Heart left ventricle (tissue), 13 donors: Measurements from ENCODE around the gene ASB1.

Experiments used
- CTCF ChIP-seq, 12 donors: fragments of 200-600 bp; sonication (generic) in 4 of 12; IDR thresholded peaks; one replicate each; pipeline versions ENCODE4 v1.5.0 to v1.8.0; 2018 to 2022; ENCODE audit warnings: antibody characterized with exemption in 12 of 12, mild to moderate bottlenecking in 5 of 12
- POLR2A ChIP-seq, 2 donors: fragments of 450-650 bp; IDR thresholded peaks; one replicate each; pipeline ENCODE4 v1.6.1; 2017; ENCODE audit warnings: antibody characterized with exemption in 2 of 2, mild to moderate bottlenecking in 2 of 2, moderate library complexity in 2 of 2
- donor health status: ischemic (EF 13 %, LVEDD 7.1; RV severe dilation, severe dysfunction).
- donor health status: DM: no; HTN: yes; CAD: no.
- donor health status: DM: no; HTN: no; CAD: no.
- donor health status: ischemic (EF 25% LVEDD 6.9; RV normal size, moderate dysfunction).
- donor health status: ischemic (EF 25% LVEDD 5.7; RV mildly dilated, moderate dysfunction).
- donor health status: ischemic (EF 35%, LVEDD 5.7; RV mildly dilated, moderate dysfunction).
- donor health status: nonischemic (EF 11% LVEDD 7.7; RV severe dilation, severe dysfunction).
- donor health status: DM: yes; HTN: yes; CAD: no.
- donor health status: PGD.
- donor health status: ischemic (EF 29% LVEDD 5.4; RV normal size, mild dysfunction).
- donor health status: nonischemic (EF 23%, LVEDD 6.1; RV moderate dilation, normal function).

GRCh38 chr2:238412067-238412767, 14.5 kb upstream of the ASB1 start:
- TF ChIP-seq CTCF (IDR thresholded peaks at IDR 0.05) (no peak), POLR2A (IDR thresholded peaks at IDR 0.05) (no peak)
